ENCODE measurements around the gene TFR2.
A peak's percentile ranks its signal among the peaks of the same experiment; 100 is the strongest.

The TFR2 gene

GRCh38 chr7:100607111-100607510, 34.2 kb downstream of the TFR2 start:
- no peak overlapping the region for H3K4me3 ChIP-seq (ENCODE audit: low read depth, low read length)
- no peak for TF ChIP-seq CTCF (IDR thresholded peaks at IDR 0.05; ENCODE audit: control insufficient read depth, extremely low read depth, insufficient read depth)
- DNase-seq (ENCODE audit: low read depth): no peak

GRCh38 chr7:100606313-100606712, 35.0 kb downstream of the TFR2 start:
- TF ChIP-seq CTCF (IDR thresholded peaks at IDR 0.05; ENCODE audit: control insufficient read depth, extremely low read depth, insufficient read depth): no peak
- no peak for DNase-seq (ENCODE audit: low read depth)
- H3K4me3 ChIP-seq (ENCODE audit: low read depth, low read length): no peak overlapping the region

- no peak for DNase-seq (ENCODE audit: low read depth)
- peak overlapping the region; percentile 66 for H3K4me3 ChIP-seq (ENCODE audit: low read depth, low read length)
- no peak for TF ChIP-seq CTCF (IDR thresholded peaks at IDR 0.05; ENCODE audit: control insufficient read depth, extremely low read depth, insufficient read depth)
Measured at GRCh38 chr7:100604976-100605911, 36.1 kb downstream of the TFR2 start.

- DNase-seq (ENCODE audit: low read depth): no peak
- H3K4me3 ChIP-seq (ENCODE audit: low read depth, low read length): peak overlapping the region; percentile 66
Measured at GRCh38 chr7:100604028-100604975, 37.0 kb downstream of the TFR2 start.

GRCh38 chr7:100603726-100604027, 37.7 kb downstream of the TFR2 start:
- TF ChIP-seq CTCF (IDR thresholded peaks at IDR 0.05; ENCODE audit: control insufficient read depth, extremely low read depth, insufficient read depth): no peak
- no peak for DNase-seq (ENCODE audit: low read depth)
- no peak overlapping the region for H3K4me3 ChIP-seq (ENCODE audit: low read depth, low read length)

More at GRCh38 chr7:100604028-100604975, 37.0 kb downstream of the TFR2 start:
- peak; percentile 34 for TF ChIP-seq CTCF (IDR thresholded peaks at IDR 0.05; ENCODE audit: control insufficient read depth, extremely low read depth, insufficient read depth)

GRCh38 chr7:100602889-100603725, 38.2 kb downstream of the TFR2 start:
- TF ChIP-seq CTCF (IDR thresholded peaks at IDR 0.05; ENCODE audit: control insufficient read depth, extremely low read depth, insufficient read depth): no peak
- DNase-seq (ENCODE audit: low read depth): no peak

More at GRCh38 chr7:100602889-100603725, 38.2 kb downstream of the TFR2 start:
- H3K4me3 ChIP-seq (ENCODE audit: low read depth, low read length): no peak overlapping the region

Data from LNCaP clone FGC (cell line).